K562 (cell line): ENCODE results near the gene ZDHHC22. TPM values are rescaled to one million over a fixed set of nuclear protein-coding genes. Genes with fewer than 3 reads are reported as not detected.

Experiments
- ATAC-seq: fragments of 200-7000 bp; cut with Tn5 transposase; 3 replicates; pipeline ENCODE4 v1.9.1; 2020; ENCODE audit warnings: moderate library complexity
- BruUV-seq: library from RNA; stranded (reverse); fragments of 400-500 nt; replicated peaks from 2 replicates; lab custom pipeline; 2021; lab: Mats Ljungman, UMichigan
- CTCF ChIA-PET: fragments of 300-600 bp; formaldehyde crosslinking; extraction: SDS; loops from one replicate; lab custom pipeline; 2021; ENCODE audit warnings: low intra/inter-chr PET ratio; lab: Yijun Ruan, JAX
- POLR2A ChIA-PET: fragments of 300-600, 350-650 bp; sonication (Branson Sonifier 250); formaldehyde crosslinking; extraction: SDS; loops from one replicate; lab custom pipeline; 2021; ENCODE audit warnings: antibody characterized with exemption, inconsistent platforms; lab: Yijun Ruan, JAX
- DNase-seq, 4 experiments: peaks; one replicate each; pipeline versions ENCODE4 v3.0.0 to v3.0.0-alpha.2; 2011 to 2018; ENCODE audit warnings: low spot score in 3 of 4, mixed read lengths in 3 of 4; ENCODE audit errors: extremely low read depth in 1 of 4
- FAIRE-seq: peaks from 2 replicates; lab custom pipeline; 2011; peaks lifted over from hg19 to GRCh38; lab: Jason Lieb, UNC
- H2AFZ ChIP-seq: 2 replicates; pipeline ENCODE4 v1.6.0; 2011; ENCODE audit warnings: low read depth, low read length, control low read depth, inconsistent platforms
- H3K27ac ChIP-seq: fragments of 200-600 bp; 3 replicates; pipeline ENCODE4 v1.8.0; 2011; ENCODE audit warnings: low read depth, mild to moderate bottlenecking, control low read depth, inconsistent platforms, low read length, moderate library complexity, mixed read lengths; ENCODE audit errors: extremely low read depth
- H3K27me3 ChIP-seq, 2 experiments: fragments of 300-600 bp in 1 of 2; 2 replicates in 1 of 2; 3 replicates in 1 of 2; pipeline versions ENCODE4 v1.6.0 to v1.8.0; 2011; ENCODE audit warnings: inconsistent platforms in 2 of 2, low read length in 2 of 2, mild to moderate bottlenecking in 1 of 2, mixed read lengths in 1 of 2, moderate library complexity in 1 of 2; ENCODE audit not compliant: control insufficient read depth in 2 of 2, insufficient read depth in 2 of 2
- H3K36me3 ChIP-seq: fragments of 300-600 bp; 3 replicates; pipeline ENCODE4 v1.8.0; 2011; ENCODE audit warnings: mild to moderate bottlenecking, low read length, inconsistent platforms; ENCODE audit not compliant: control insufficient read depth, insufficient read depth
- H3K4me1 ChIP-seq, 2 experiments: fragments of 200-600 bp in 1 of 2; replicated peaks in 1 of 2; 2 replicates in 1 of 2; 3 replicates in 1 of 2; pipeline versions ENCODE4 v1.5.1 to v1.8.0; 2011; ENCODE audit warnings: inconsistent platforms in 2 of 2, low read length in 2 of 2, mild to moderate bottlenecking in 1 of 2, mixed read lengths in 1 of 2, moderate library complexity in 1 of 2; ENCODE audit not compliant: control insufficient read depth in 2 of 2, insufficient read depth in 2 of 2
- H3K4me2 ChIP-seq: 2 replicates; pipeline ENCODE4 v1.6.1; 2011; ENCODE audit warnings: low read length, control low read depth, inconsistent platforms, mixed read lengths; ENCODE audit not compliant: insufficient read depth
- H3K4me3 ChIP-seq: fragments of 200-600 bp; sonication (generic), shearing (Covaris generic); 2 replicates; pipeline ENCODE4 v1.5.1; 2016; ENCODE audit warnings: control low read depth, inconsistent platforms
- H3K79me2 ChIP-seq: fragments of 200-600 bp; 3 replicates; pipeline ENCODE4 v1.8.0; 2011; ENCODE audit warnings: low read length, inconsistent platforms; ENCODE audit not compliant: control insufficient read depth, insufficient read depth
- H3K9ac ChIP-seq, 2 experiments: 2 replicates each; pipeline versions ENCODE4 v1.6.0 to v1.6.1; 2011; ENCODE audit warnings: low read depth in 2 of 2, low read length in 2 of 2, control low read depth in 1 of 2, inconsistent platforms in 1 of 2, mild to moderate bottlenecking in 1 of 2, mixed read lengths in 1 of 2; ENCODE audit not compliant: insufficient read depth in 1 of 2
- H3K9me1 ChIP-seq: one replicate; pipeline ENCODE4 v1.6.0; 2011; ENCODE audit warnings: inconsistent platforms, mild to moderate bottlenecking, low read length, moderate library complexity; ENCODE audit not compliant: control insufficient read depth, insufficient read depth
- H3K9me3 ChIP-seq: replicated peaks from 2 replicates; pipeline ENCODE4 v1.5.1; 2011; ENCODE audit warnings: low read depth, low read length, inconsistent platforms; ENCODE audit not compliant: control insufficient read depth, insufficient read depth
- H4K20me1 ChIP-seq: replicated peaks from 2 replicates; pipeline ENCODE4 v1.6.1; 2011; ENCODE audit warnings: low read length, inconsistent platforms, mixed read lengths; ENCODE audit not compliant: control insufficient read depth, insufficient read depth
- BACH1 ChIP-seq: fragments of 200-800 bp; sonication (Bioruptor generic); IDR thresholded peaks from 2 replicates; pipeline ENCODE4 v1.6.1; 2016; ENCODE audit warnings: missing genetic modification characterization, missing compliant biosample characterization
- CHD4 ChIP-seq: fragments of 200-600 bp; sonication (generic); IDR thresholded peaks from 3 replicates; pipeline ENCODE4 v1.6.1; 2012; ENCODE audit warnings: low read depth, mild to moderate bottlenecking, mixed read lengths, low read length, inconsistent platforms; ENCODE audit not compliant: insufficient read depth, insufficient replicate concordance, poor library complexity, severe bottlenecking
- ESRRA ChIP-seq: fragments of 450-650 bp; IDR thresholded peaks from 2 replicates; pipeline ENCODE4 v1.6.1; 2014; ENCODE audit warnings: low read depth, mild to moderate bottlenecking, moderate library complexity, borderline replicate concordance
- FOXA1 ChIP-seq: fragments of 450-650 bp; IDR thresholded peaks from 2 replicates; pipeline ENCODE4 v1.6.1; 2016; ENCODE audit warnings: mild to moderate bottlenecking, borderline replicate concordance
- GABPA ChIP-seq: fragments of 200-800 bp; sonication (Bioruptor generic); conservative IDR thresholded peaks from 2 replicates; pipeline ENCODE4 v1.6.1; 2016; ENCODE audit warnings: low read depth, missing genetic modification characterization, missing compliant biosample characterization
- KDM1A ChIP-seq, 2 experiments: fragments of 450-650 bp; IDR thresholded peaks; 2 replicates each; pipeline ENCODE4 v1.6.1; 2016; ENCODE audit warnings: mild to moderate bottlenecking in 2 of 2
- MTA1 ChIP-seq: fragments of 450-650 bp; IDR thresholded peaks from 2 replicates; pipeline ENCODE4 v1.6.1; 2017; ENCODE audit warnings: borderline replicate concordance
- NKRF ChIP-seq: fragments of 450-650 bp; IDR thresholded peaks from 2 replicates; pipeline ENCODE4 v1.6.1; 2016; ENCODE audit warnings: borderline replicate concordance
- NR2C1 ChIP-seq, 2 experiments: fragments of 450-650 bp; IDR thresholded peaks; 2 replicates each; pipeline ENCODE4 v1.6.1; 2017; ENCODE audit warnings: mild to moderate bottlenecking in 2 of 2, antibody characterized with exemption in 1 of 2, inconsistent platforms in 1 of 2, missing compliant biosample characterization in 1 of 2, missing genetic modification characterization in 1 of 2
- SLC30A9 ChIP-seq: fragments of 250-450 bp; sonication (Bioruptor Pico); IDR thresholded peaks from 2 replicates; pipeline ENCODE4 v1.8.0; 2022; ENCODE audit warnings: mild to moderate bottlenecking, moderate library complexity
- ZKSCAN1 ChIP-seq: fragments of 150-350 bp; IDR thresholded peaks from 2 replicates; pipeline ENCODE4 v1.6.1; 2016; ENCODE audit warnings: low read depth, low read length
- ZNF175 ChIP-seq: fragments of 200-800 bp; sonication (Bioruptor generic); IDR thresholded peaks from 2 replicates; pipeline ENCODE4 v1.6.1; 2016; ENCODE audit warnings: low read depth, mild to moderate bottlenecking, missing genetic modification characterization, missing compliant biosample characterization
- ZNF398 ChIP-seq: fragments of 250-450 bp; sonication (Bioruptor Pico); IDR thresholded peaks from 2 replicates; pipeline ENCODE4 v1.8.0; 2021; ENCODE audit warnings: moderate library complexity, mild to moderate bottlenecking, inconsistent platforms
- ZNF511 ChIP-seq: sonication (generic); formaldehyde crosslinking; IDR thresholded peaks from 2 replicates; pipeline ENCODE4 v1.8.0; 2022; ENCODE audit warnings: mild to moderate bottlenecking, missing genetic modification reagents
- WGBS: fragments of 100-300 bp; shearing (Covaris generic); methylation state at CpG from one replicate; pipeline ENCODE4 v1.1.6; 2016; ENCODE audit warnings: low coverage, mixed read lengths; ENCODE audit not compliant: insufficient coverage; ENCODE audit errors: missing lambda C conversion rate; 5-methylcytosine and 5-hydroxymethylcytosine counted together
- in situ Hi-C: fragments of 300-500 bp; cut with MboI; formaldehyde crosslinking; loops from 4 replicates; pipeline ENCODE4 v1.15.0; 2018; ENCODE audit warnings: inconsistent platforms, mixed read lengths
- intact Hi-C: fragments of 100-400 bp; cut with micrococcal nuclease; formaldehyde crosslinking; loops from 2 replicates; pipeline ENCODE4 v1.14.2; 2022
- polyA plus RNA-seq, 8 experiments: library from polyadenylated mRNA; depleted of rRNA in 4 of 8; stranded (reverse) in 5 of 8; unstranded in 3 of 8; fragments of >200 nt; fragmentation: Nextera tagmentation in 2 of 8; fragmentation: Illumina TruSeq in 1 of 8; extraction: Ambion mirVana in 2 of 8; extraction: Trizol in 1 of 8; gene quantifications; 2 replicates each; pipeline versions ENCODE4 v1.2.1 to v1.2.3, GENCODE V29; 2011 to 2014; ENCODE audit warnings: inconsistent platforms in 1 of 8, missing spikeins in 1 of 8
- total RNA-seq, 7 experiments: library from RNA; depleted of rRNA in 6 of 7; stranded (reverse); fragments of >200 nt in 6 of 7; fragmentation: Illumina TruSeq in 2 of 7; extraction: Trizol in 2 of 7; gene quantifications; 2 replicates each; pipeline versions ENCODE4 v1.2.1 to v1.2.3, GENCODE V29; 2011 to 2021; ENCODE audit warnings: low replicate concordance in 1 of 7
- TF ChIP-seq, protein P1 (sequence below): fragments of 250-450 bp; sonication (Bioruptor Pico); IDR thresholded peaks from 2 replicates; pipeline ENCODE4 v1.8.0; 2021; ENCODE audit warnings: moderate library complexity, mild to moderate bottlenecking, inconsistent platforms
- TF ChIP-seq, protein P2 (sequence below): sonication (generic); formaldehyde crosslinking; IDR thresholded peaks from 2 replicates; pipeline ENCODE4 v1.8.1; 2023; ENCODE audit warnings: mild to moderate bottlenecking, missing genetic modification reagents

ZDHHC22 gene
- total and polyA plus RNA-seq, 9 of the 15 experiments (the other 6 are each of a cell fraction or from before 2014, with no cell fraction given), result not detected

- POLR2A ChIA-PET, result no interaction called here
- in situ Hi-C loops (no loop called here), intact Hi-C loops (no loop called here)
- no peak for FAIRE-seq
- H3K27me3 ChIP-seq, result peaks cover 2 to 22% of the 10 kb centered on the region in 2 experiments; a peak in 3 of 5 replicates
- no peak overlapping the region for H3K27ac ChIP-seq
- no peaks in the 10 kb centered on the region for H3K9me3 ChIP-seq
- CTCF ChIA-PET, result no interaction called here
- no peak for DNase-seq
- no peaks in the 10 kb centered on the region for H3K36me3 ChIP-seq
- H3K9me1 ChIP-seq, result no peaks in the 10 kb centered on the region
- H3K79me2 ChIP-seq, result no peaks in the 10 kb centered on the region
- no peak overlapping the region for H3K4me3 ChIP-seq
- H3K4me2 ChIP-seq, result no peak overlapping the region
- H3K4me1 ChIP-seq, result peaks cover 0 to 13% of the 10 kb centered on the region in 2 experiments; a peak in 3 of 5 replicates
- H3K9ac ChIP-seq, result no peak overlapping the region
- BruUV-seq, result no TSS peak
- no peaks in the 10 kb centered on the region for H4K20me1 ChIP-seq
- 0% methylated on average over 1 of the region's 1 CpG for WGBS
- H2AFZ ChIP-seq, result no peak overlapping the region
- ATAC-seq, result no peak
- TF ChIP-seq, protein P1, sequence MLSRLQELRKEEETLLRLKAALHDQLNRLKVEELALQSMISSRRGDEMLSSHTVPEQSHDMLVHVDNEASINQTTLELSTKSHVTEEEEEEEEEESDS (CRISPR knock-in tag), result no peak
- TF ChIP-seq ZKSCAN1 (no peak), ZNF511 (CRISPR knock-in tag) (no peak), MTA1 (no peak), KDM1A (IDR thresholded peaks at IDR 0.05) (no peak), GABPA (tag) (no peak), CHD4 (no peak), NR2C1 (IDR thresholded peaks at IDR 0.05) (no peak), NR2C1 (tag; IDR thresholded peaks at IDR 0.05) (no peak), ZNF175 (no peak), FOXA1 (no peak), NKRF (no peak), ZNF398 (no peak), ESRRA (no peak), BACH1 (tag) (no peak), SLC30A9 (CRISPR knock-in tag) (no peak)
- TF ChIP-seq, protein P2, sequence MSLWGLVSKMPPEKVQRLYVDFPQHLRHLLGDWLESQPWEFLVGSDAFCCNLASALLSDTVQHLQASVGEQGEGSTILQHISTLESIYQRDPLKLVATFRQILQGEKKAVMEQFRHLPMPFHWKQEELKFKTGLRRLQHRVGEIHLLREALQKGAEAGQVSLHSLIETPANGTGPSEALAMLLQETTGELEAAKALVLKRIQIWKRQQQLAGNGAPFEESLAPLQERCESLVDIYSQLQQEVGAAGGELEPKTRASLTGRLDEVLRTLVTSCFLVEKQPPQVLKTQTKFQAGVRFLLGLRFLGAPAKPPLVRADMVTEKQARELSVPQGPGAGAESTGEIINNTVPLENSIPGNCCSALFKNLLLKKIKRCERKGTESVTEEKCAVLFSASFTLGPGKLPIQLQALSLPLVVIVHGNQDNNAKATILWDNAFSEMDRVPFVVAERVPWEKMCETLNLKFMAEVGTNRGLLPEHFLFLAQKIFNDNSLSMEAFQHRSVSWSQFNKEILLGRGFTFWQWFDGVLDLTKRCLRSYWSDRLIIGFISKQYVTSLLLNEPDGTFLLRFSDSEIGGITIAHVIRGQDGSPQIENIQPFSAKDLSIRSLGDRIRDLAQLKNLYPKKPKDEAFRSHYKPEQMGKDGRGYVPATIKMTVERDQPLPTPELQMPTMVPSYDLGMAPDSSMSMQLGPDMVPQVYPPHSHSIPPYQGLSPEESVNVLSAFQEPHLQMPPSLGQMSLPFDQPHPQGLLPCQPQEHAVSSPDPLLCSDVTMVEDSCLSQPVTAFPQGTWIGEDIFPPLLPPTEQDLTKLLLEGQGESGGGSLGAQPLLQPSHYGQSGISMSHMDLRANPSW (CRISPR knock-in tag), result no peak
Measured at GRCh38 chr14:77177702-77178101, 36.1 kb upstream of the ZDHHC22 start.
